Limb (tissue), 2 donors: ENCODE measurements around the gene SENP7.
"Not testable (repeated sequence)": the region's sequence is repeated elsewhere in the genome, so short reads cannot be mapped to it uniquely, and the experiment has no call there.

Source experiments
- DNase-seq, 2 donors: peaks; one replicate each; pipeline ENCODE4 v3.0.0-alpha.2; 2016; ENCODE audit errors: extremely low spot score in 2 of 2

Gene SENP7

GRCh38 chr3:101458387-101458786 is 54.6 kb downstream of the SENP7 start:
- DNase-seq, result no peak

- no peak for DNase-seq
These were observed 58.4 kb downstream of the SENP7 start for GRCh38 chr3:101454629-101455028.

GRCh38 chr3:101453961-101454360 is 59.1 kb downstream of the SENP7 start:
- no peak for DNase-seq

- not testable (repeated sequence) for DNase-seq
These were observed 74.4 kb downstream of the SENP7 start for GRCh38 chr3:101438641-101439040.

GRCh38 chr3:101433652-101434051 is 79.4 kb downstream of the SENP7 start:
- no peak for DNase-seq

GRCh38 chr3:101423984-101424888 is 88.8 kb downstream of the SENP7 start:
- DNase-seq, result no peak

- DNase-seq, result no peak
These were observed 94.2 kb downstream of the SENP7 start for GRCh38 chr3:101418851-101419250.

- DNase-seq, result peak in 1 of 2 donors; percentile 2
These were observed 98.9 kb downstream of the SENP7 start for GRCh38 chr3:101414121-101414520.

GRCh38 chr3:101413656-101414055 is 99.4 kb downstream of the SENP7 start:
- no peak for DNase-seq

GRCh38 chr3:101391413-101391950 is 121.5 kb downstream of the SENP7 start:
- DNase-seq, result no peak

GRCh38 chr3:101388706-101389105 is 124.3 kb downstream of the SENP7 start:
- no peak for DNase-seq

GRCh38 chr3:101387351-101387750 is 125.7 kb downstream of the SENP7 start:
- no peak for DNase-seq

- peak in 1 of 2 donors; percentile 22 for DNase-seq
These were observed 128.6 kb downstream of the SENP7 start for GRCh38 chr3:101384426-101384825.

GRCh38 chr3:101383656-101384055 is 129.4 kb downstream of the SENP7 start:
- DNase-seq, result peak in 1 of 2 donors; percentile 26

GRCh38 chr3:101383156-101383575 is 129.8 kb downstream of the SENP7 start:
- peak; percentile 56 to 60 for DNase-seq

- DNase-seq, result peak in 1 of 2 donors; percentile 19
These were observed 131.2 kb downstream of the SENP7 start for GRCh38 chr3:101381809-101382208.

- DNase-seq, result no peak
These were observed 133.2 kb downstream of the SENP7 start for GRCh38 chr3:101379658-101380376.

GRCh38 chr3:101377796-101378195 is 135.2 kb downstream of the SENP7 start:
- no peak for DNase-seq

GRCh38 chr3:101377209-101377608 is 135.8 kb downstream of the SENP7 start:
- no peak for DNase-seq

GRCh38 chr3:101375586-101375985 is 137.4 kb downstream of the SENP7 start:
- DNase-seq, result no peak

- DNase-seq, result no peak
These were observed 150.6 kb downstream of the SENP7 start for GRCh38 chr3:101362406-101362805.

- DNase-seq, result no peak
These were observed 161.2 kb downstream of the SENP7 start for GRCh38 chr3:101351829-101352228.
